Neuronal stem cell (in vitro differentiated cells): ENCODE data around the gene MTFR2.

Experiments used
- DNase-seq: peaks from one replicate; pipeline ENCODE4 v3.0.0-alpha.2; 2013; ENCODE audit warnings: low spot score
- H2AFZ ChIP-seq: one replicate; pipeline ENCODE4 v1.6.1; 2013; ENCODE audit warnings: mild to moderate bottlenecking, low read length, inconsistent platforms
- H2AK5ac ChIP-seq: 2 replicates; pipeline ENCODE4 v1.6.1; 2013; ENCODE audit warnings: low read depth, mild to moderate bottlenecking, inconsistent platforms, low read length, moderate library complexity, mixed read lengths
- H2BK120ac ChIP-seq: 2 replicates; pipeline ENCODE4 v1.6.1; 2013; ENCODE audit warnings: low read depth, mild to moderate bottlenecking, inconsistent platforms, low read length, moderate library complexity, mixed read lengths
- H2BK12ac ChIP-seq: one replicate; pipeline ENCODE4 v1.6.1; 2013; ENCODE audit warnings: low read length, inconsistent platforms
- H2BK15ac ChIP-seq: 2 replicates; pipeline ENCODE4 v1.6.1; 2013; ENCODE audit warnings: mild to moderate bottlenecking, low read length, inconsistent platforms, mixed read lengths
- H2BK5ac ChIP-seq: one replicate; pipeline ENCODE4 v1.6.1; 2013; ENCODE audit warnings: inconsistent platforms, mild to moderate bottlenecking, low read length, moderate library complexity
- H3K14ac ChIP-seq: one replicate; pipeline ENCODE4 v1.6.1; 2013; ENCODE audit warnings: low read length, inconsistent platforms
- H3K18ac ChIP-seq: 2 replicates; pipeline ENCODE4 v1.6.1; 2013; ENCODE audit warnings: low read length, inconsistent platforms
- H3K23ac ChIP-seq: 2 replicates; pipeline ENCODE4 v1.6.1; 2013; ENCODE audit warnings: low read depth, mild to moderate bottlenecking, mixed read lengths, low read length, inconsistent platforms; ENCODE audit not compliant: poor library complexity
- H3K27ac ChIP-seq: replicated peaks from 3 replicates; pipeline ENCODE4 v1.5.1; 2013; ENCODE audit warnings: low read length, inconsistent platforms
- H3K27me3 ChIP-seq, 3 experiments: 2 replicates each; pipeline ENCODE4 v1.6.1; 2013; ENCODE audit warnings: low read length in 3 of 3, mild to moderate bottlenecking in 2 of 3, inconsistent platforms in 1 of 3, low read depth in 1 of 3, mixed read lengths in 1 of 3, moderate library complexity in 1 of 3; ENCODE audit not compliant: control insufficient read depth in 3 of 3, insufficient read depth in 3 of 3
- H3K36me3 ChIP-seq, 2 donors: replicated peaks in 1 of 2; 2 replicates each; pipeline ENCODE4 v1.6.1; 2013; ENCODE audit warnings: low read length in 2 of 2; ENCODE audit not compliant: control insufficient read depth in 2 of 2, insufficient read depth in 2 of 2
- H3K4ac ChIP-seq: 2 replicates; pipeline ENCODE4 v1.6.1; 2013; ENCODE audit warnings: inconsistent platforms, mild to moderate bottlenecking, low read length, moderate library complexity
- H3K4me1 ChIP-seq, 2 donors: 1 replicate in 1 of 2; 2 replicates in 1 of 2; pipeline ENCODE4 v1.6.1; 2013; ENCODE audit warnings: low read length in 2 of 2, low read depth in 1 of 2; ENCODE audit not compliant: control insufficient read depth in 2 of 2, insufficient read depth in 1 of 2
- H3K4me2 ChIP-seq: one replicate; pipeline ENCODE4 v1.6.1; 2013; ENCODE audit warnings: mild to moderate bottlenecking, low read length, inconsistent platforms; ENCODE audit not compliant: insufficient read depth, poor library complexity, severe bottlenecking
- H3K4me3 ChIP-seq, 2 donors: 2 replicates each; pipeline ENCODE4 v1.5.1; 2013; ENCODE audit warnings: low read length in 2 of 2, mild to moderate bottlenecking in 2 of 2, inconsistent platforms in 1 of 2, moderate library complexity in 1 of 2
- H3K79me1 ChIP-seq: one replicate; pipeline ENCODE4 v1.6.1; 2013; ENCODE audit warnings: low read depth, mild to moderate bottlenecking, inconsistent platforms, low read length, moderate library complexity
- H3K9ac ChIP-seq: one replicate; pipeline ENCODE4 v1.6.1; 2013; ENCODE audit warnings: mild to moderate bottlenecking, low read depth, low read length, inconsistent platforms; ENCODE audit not compliant: poor library complexity
- H3K9me3 ChIP-seq, 2 donors: replicated peaks in 1 of 2; 2 replicates each; pipeline versions ENCODE3 to v1.6.1; 2013; ENCODE audit warnings: low read length in 2 of 2, mild to moderate bottlenecking in 2 of 2, inconsistent platforms in 1 of 2, low read depth in 1 of 2, mixed read lengths in 1 of 2, moderate library complexity in 1 of 2; ENCODE audit not compliant: control insufficient read depth in 2 of 2, insufficient read depth in 1 of 2
- H4K8ac ChIP-seq: one replicate; pipeline ENCODE4 v1.6.1; 2013; ENCODE audit warnings: low read depth, mild to moderate bottlenecking, inconsistent platforms, low read length, moderate library complexity
- H4K91ac ChIP-seq: one replicate; pipeline ENCODE4 v1.6.1; 2013; ENCODE audit warnings: low read length, low read depth, mild to moderate bottlenecking, inconsistent platforms; ENCODE audit not compliant: poor library complexity
- WGBS, 2 donors: extraction: QIAGEN DNeasy Blood & Tissue Kit; methylation state at CpG; one replicate each; pipeline ENCODE4 v1.1.7; 2013; ENCODE audit warnings: missing lambda C conversion rate in 2 of 2, mixed read lengths in 1 of 2; ENCODE audit not compliant: insufficient read length in 2 of 2, insufficient replicate concordance in 1 of 2; ENCODE audit errors: extremely low coverage in 2 of 2; 5-methylcytosine and 5-hydroxymethylcytosine counted together

The MTFR2 gene

GRCh38 chr6:136212608-136213007, 37.5 kb downstream of the MTFR2 start:
- no peaks in the 10 kb centered on the region for H3K9me3 ChIP-seq
- no CpG with 5 or more reads among the region's 2 CpGs for WGBS, 2 donors

DNA sequence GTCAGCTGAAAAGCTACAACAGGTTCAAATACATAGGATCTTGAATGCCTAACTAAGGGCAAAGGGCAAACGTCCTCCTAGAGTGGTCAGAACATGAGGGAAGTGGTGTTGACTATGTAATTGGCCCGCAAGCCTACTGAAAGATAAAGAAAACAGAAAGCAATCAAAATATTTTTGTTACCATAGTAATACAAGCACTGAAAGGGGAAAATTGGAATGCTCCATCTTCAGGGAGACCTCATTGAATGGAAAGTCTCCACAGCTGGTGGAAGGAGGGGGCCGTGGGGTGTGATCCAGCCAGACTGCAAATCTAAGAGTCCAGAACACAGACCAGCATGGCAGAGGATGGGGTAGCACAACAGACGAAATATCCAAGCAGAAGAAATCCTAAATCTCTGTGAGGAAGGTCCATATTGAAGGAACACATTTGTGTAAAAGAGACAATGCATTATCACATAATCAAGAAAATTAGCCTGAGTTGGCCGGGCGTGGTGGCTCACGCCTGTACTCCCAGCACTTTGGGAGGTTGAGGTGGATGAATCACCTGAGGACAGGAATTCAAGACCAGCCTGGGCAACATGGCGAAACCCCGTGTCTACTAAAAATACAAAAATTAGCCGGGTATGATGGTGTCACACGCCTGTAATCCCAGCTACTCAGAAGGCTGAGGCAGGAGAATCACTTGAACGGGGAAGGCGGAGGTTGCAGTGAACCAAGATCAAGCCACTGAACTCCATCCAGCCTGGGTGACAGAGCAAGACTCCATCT, 39.5 kb downstream of the MTFR2 start:
- peaks cover 0 to under 1% of the 10 kb centered on the region in 2 donors for H3K9me3 ChIP-seq
- H3K14ac ChIP-seq, result no peak overlapping the region
- no peak overlapping the region for H4K8ac ChIP-seq
- no peak for DNase-seq
- H3K23ac ChIP-seq, result no peak overlapping the region
- no peaks in the 10 kb centered on the region for H3K27me3 ChIP-seq
- H2BK15ac ChIP-seq, result no peak overlapping the region
- H2AK5ac ChIP-seq, result no peak overlapping the region
- no CpG with 5 or more reads among the region's 13 CpGs for WGBS, 2 donors
- no peak overlapping the region for H3K4me2 ChIP-seq
- H2BK12ac ChIP-seq, result no peak overlapping the region
- H3K4me3 ChIP-seq, result no peak overlapping the region
- no peak overlapping the region for H3K18ac ChIP-seq
- no peak overlapping the region for H4K91ac ChIP-seq
- no peak overlapping the region for H3K4ac ChIP-seq
- no peak overlapping the region for H3K9ac ChIP-seq
- no peaks in the 10 kb centered on the region for H3K79me1 ChIP-seq
- H3K27ac ChIP-seq, result no peak overlapping the region
- no peaks in the 10 kb centered on the region for H3K4me1 ChIP-seq
- H2BK5ac ChIP-seq, result no peak overlapping the region
- H3K36me3 ChIP-seq, result no peaks in the 10 kb centered on the region
- H2AFZ ChIP-seq, result no peak overlapping the region
- H2BK120ac ChIP-seq, result no peak overlapping the region

More at GRCh38 chr6:136212608-136213007, 37.5 kb downstream of the MTFR2 start:
- Histone ChIP-seq H3K4me3 (no peak overlapping the region), H2BK15ac (no peak overlapping the region), H2BK12ac (no peak overlapping the region), H2BK120ac (no peak overlapping the region), H3K23ac (no peak overlapping the region), H3K18ac (no peak overlapping the region), H3K4me2 (no peak overlapping the region), H4K91ac (no peak overlapping the region), H3K79me1 (no peaks in the 10 kb centered on the region), H3K27me3 (no peaks in the 10 kb centered on the region), H3K9ac (no peak overlapping the region), H3K4me1 (no peaks in the 10 kb centered on the region), H4K8ac (no peak overlapping the region), H2AFZ (no peak overlapping the region), H3K27ac (no peak overlapping the region), H3K14ac (no peak overlapping the region), H2AK5ac (no peak overlapping the region), H2BK5ac (no peak overlapping the region), H3K4ac (no peak overlapping the region), H3K36me3 (no peaks in the 10 kb centered on the region)
- no peak for DNase-seq

- Histone ChIP-seq H3K4me2 (no peak overlapping the region), H3K4me1 (no peaks in the 10 kb centered on the region), H3K9ac (no peak overlapping the region), H3K4me3 (no peak overlapping the region), H3K9me3 (peaks cover 0 to 2% of the 10 kb centered on the region in 2 donors), H3K79me1 (no peaks in the 10 kb centered on the region), H3K27me3 (no peaks in the 10 kb centered on the region), H2BK12ac (no peak overlapping the region), H2AK5ac (no peak overlapping the region), H3K14ac (no peak overlapping the region), H3K18ac (no peak overlapping the region), H4K91ac (no peak overlapping the region), H2BK5ac (no peak overlapping the region), H4K8ac (no peak overlapping the region), H3K36me3 (no peaks in the 10 kb centered on the region), H3K27ac (no peak overlapping the region), H2BK120ac (no peak overlapping the region), H2BK15ac (no peak overlapping the region), H2AFZ (no peak overlapping the region), H3K4ac (no peak overlapping the region), H3K23ac (no peak overlapping the region)
- no peak for DNase-seq
- WGBS, 2 donors, result no CpG with 5 or more reads among the region's 2 CpGs
These were observed 40.6 kb downstream of the MTFR2 start for GRCh38 chr6:136209496-136209895.

DNA sequence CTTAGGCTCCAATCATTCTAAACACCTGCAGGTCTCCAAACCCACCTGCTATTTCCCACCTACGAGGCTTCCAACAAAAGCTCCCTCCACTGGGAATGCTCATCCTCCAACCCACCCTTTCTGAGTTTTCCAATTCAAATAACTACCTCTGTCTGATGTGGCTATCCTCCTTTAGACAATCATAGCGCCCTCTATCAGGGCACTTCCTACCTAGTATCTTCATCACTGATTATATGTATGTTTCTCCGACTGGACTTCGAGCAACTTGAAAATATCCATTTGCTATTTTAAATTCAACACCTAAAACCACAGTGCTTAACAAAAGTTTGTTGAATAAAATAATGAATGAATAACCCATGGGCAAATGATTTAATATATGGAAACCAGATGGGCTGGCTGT, 41.3 kb downstream of the MTFR2 start:
- no peaks in the 10 kb centered on the region for H3K79me1 ChIP-seq
- no peak overlapping the region for H4K91ac ChIP-seq
- no peaks in the 10 kb centered on the region for H3K4me1 ChIP-seq
- H4K8ac ChIP-seq, result no peak overlapping the region
- no peak overlapping the region for H3K14ac ChIP-seq
- H3K23ac ChIP-seq, result no peak overlapping the region
- WGBS, 2 donors, result no CpG with 5 or more reads among the region's 4 CpGs
- no peaks in the 10 kb centered on the region for H3K36me3 ChIP-seq
- H2BK5ac ChIP-seq, result no peak overlapping the region
- H3K9me3 ChIP-seq, result peaks cover 0 to 2% of the 10 kb centered on the region in 2 donors
- no peak overlapping the region for H2AK5ac ChIP-seq
- H3K9ac ChIP-seq, result no peak overlapping the region
- no peak overlapping the region for H2BK12ac ChIP-seq
- DNase-seq, result no peak
- no peak overlapping the region for H3K4me2 ChIP-seq
- H3K27ac ChIP-seq, result no peak overlapping the region
- H3K18ac ChIP-seq, result no peak overlapping the region
- no peaks in the 10 kb centered on the region for H3K27me3 ChIP-seq
- H2AFZ ChIP-seq, result no peak overlapping the region
- no peak overlapping the region for H2BK120ac ChIP-seq
- H2BK15ac ChIP-seq, result no peak overlapping the region
- H3K4ac ChIP-seq, result no peak overlapping the region
- no peak overlapping the region for H3K4me3 ChIP-seq
